GM23338 (cell line): Measurements from ENCODE around the gene RBL2. TPM values are rescaled to one million over a fixed set of nuclear protein-coding genes. Genes with fewer than 3 reads are reported as not detected.

Experiments used
- NANOG ChIP-seq: IDR thresholded peaks from 2 replicates; pipeline ENCODE4 v1.6.1; 2016; ENCODE audit warnings: antibody characterized with exemption, borderline replicate concordance
- POLR2AphosphoS5 ChIP-seq: IDR thresholded peaks from 2 replicates; pipeline ENCODE4 v1.6.1; 2016; ENCODE audit warnings: antibody characterized with exemption, low read depth
- STAT1 ChIP-seq: IDR thresholded peaks from one replicate; pipeline ENCODE4 v1.6.1; 2016; ENCODE audit warnings: antibody characterized with exemption; ENCODE audit not compliant: unreplicated experiment
- ZNF114 ChIP-seq: fragments of 250-450 bp; sonication (Bioruptor Pico); IDR thresholded peaks from 2 replicates; pipeline ENCODE4 v1.5.0; 2020; ENCODE audit warnings: mild to moderate bottlenecking, moderate library complexity
- polyA plus RNA-seq: library from polyadenylated mRNA; unstranded; fragments of >200 nt; fragmentation: Nextera tagmentation; extraction: Ambion mirVana; gene quantifications from 2 replicates; pipeline ENCODE4 v1.2.1, GENCODE V29; 2016
- total RNA-seq: library from RNA; depleted of rRNA; stranded (reverse); fragments of >200 nt; shearing (Covaris generic); gene quantifications from 2 replicates; pipeline ENCODE4 v1.2.3, GENCODE V29; 2014
- TF ChIP-seq, protein P1 (sequence below): fragments of 250-450 bp; sonication (Bioruptor Pico); IDR thresholded peaks from 2 replicates; pipeline ENCODE4 v1.5.0; 2020; ENCODE audit warnings: mild to moderate bottlenecking, moderate library complexity
- TF ChIP-seq, protein P2 (sequence below): IDR thresholded peaks from one replicate; pipeline ENCODE4 v1.6.1; 2018; ENCODE audit warnings: antibody characterized with exemption; ENCODE audit not compliant: unreplicated experiment
- TF ChIP-seq, protein P3 (sequence below): IDR thresholded peaks from 2 replicates; pipeline ENCODE4 v1.6.1; 2016; ENCODE audit warnings: antibody characterized with exemption

The RBL2 gene
- total and polyA plus RNA-seq, 2 experiments from 2014 or later = 15.4 to 43.3 TPM

DNA sequence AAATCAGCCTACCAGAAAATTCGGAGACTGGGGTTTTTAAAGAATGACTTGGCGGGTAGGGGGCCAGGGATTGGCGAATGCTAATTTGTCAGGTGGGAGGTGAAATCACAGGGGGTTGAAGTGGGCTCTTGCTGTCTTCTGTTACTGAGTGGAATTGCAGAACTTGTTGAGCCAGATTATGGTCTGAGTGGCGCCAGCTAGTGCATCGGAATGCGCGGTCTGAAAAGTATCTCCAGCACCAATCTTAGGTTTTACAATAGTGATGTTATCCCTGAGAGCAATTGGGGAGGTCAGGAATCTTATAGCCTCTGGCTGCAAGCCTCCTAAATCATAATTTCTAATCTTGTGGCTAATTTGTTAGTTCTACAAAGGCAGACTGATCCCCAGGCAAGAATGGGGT is 762 bp upstream of the RBL2 start (continued):
- TF ChIP-seq, protein P1, sequence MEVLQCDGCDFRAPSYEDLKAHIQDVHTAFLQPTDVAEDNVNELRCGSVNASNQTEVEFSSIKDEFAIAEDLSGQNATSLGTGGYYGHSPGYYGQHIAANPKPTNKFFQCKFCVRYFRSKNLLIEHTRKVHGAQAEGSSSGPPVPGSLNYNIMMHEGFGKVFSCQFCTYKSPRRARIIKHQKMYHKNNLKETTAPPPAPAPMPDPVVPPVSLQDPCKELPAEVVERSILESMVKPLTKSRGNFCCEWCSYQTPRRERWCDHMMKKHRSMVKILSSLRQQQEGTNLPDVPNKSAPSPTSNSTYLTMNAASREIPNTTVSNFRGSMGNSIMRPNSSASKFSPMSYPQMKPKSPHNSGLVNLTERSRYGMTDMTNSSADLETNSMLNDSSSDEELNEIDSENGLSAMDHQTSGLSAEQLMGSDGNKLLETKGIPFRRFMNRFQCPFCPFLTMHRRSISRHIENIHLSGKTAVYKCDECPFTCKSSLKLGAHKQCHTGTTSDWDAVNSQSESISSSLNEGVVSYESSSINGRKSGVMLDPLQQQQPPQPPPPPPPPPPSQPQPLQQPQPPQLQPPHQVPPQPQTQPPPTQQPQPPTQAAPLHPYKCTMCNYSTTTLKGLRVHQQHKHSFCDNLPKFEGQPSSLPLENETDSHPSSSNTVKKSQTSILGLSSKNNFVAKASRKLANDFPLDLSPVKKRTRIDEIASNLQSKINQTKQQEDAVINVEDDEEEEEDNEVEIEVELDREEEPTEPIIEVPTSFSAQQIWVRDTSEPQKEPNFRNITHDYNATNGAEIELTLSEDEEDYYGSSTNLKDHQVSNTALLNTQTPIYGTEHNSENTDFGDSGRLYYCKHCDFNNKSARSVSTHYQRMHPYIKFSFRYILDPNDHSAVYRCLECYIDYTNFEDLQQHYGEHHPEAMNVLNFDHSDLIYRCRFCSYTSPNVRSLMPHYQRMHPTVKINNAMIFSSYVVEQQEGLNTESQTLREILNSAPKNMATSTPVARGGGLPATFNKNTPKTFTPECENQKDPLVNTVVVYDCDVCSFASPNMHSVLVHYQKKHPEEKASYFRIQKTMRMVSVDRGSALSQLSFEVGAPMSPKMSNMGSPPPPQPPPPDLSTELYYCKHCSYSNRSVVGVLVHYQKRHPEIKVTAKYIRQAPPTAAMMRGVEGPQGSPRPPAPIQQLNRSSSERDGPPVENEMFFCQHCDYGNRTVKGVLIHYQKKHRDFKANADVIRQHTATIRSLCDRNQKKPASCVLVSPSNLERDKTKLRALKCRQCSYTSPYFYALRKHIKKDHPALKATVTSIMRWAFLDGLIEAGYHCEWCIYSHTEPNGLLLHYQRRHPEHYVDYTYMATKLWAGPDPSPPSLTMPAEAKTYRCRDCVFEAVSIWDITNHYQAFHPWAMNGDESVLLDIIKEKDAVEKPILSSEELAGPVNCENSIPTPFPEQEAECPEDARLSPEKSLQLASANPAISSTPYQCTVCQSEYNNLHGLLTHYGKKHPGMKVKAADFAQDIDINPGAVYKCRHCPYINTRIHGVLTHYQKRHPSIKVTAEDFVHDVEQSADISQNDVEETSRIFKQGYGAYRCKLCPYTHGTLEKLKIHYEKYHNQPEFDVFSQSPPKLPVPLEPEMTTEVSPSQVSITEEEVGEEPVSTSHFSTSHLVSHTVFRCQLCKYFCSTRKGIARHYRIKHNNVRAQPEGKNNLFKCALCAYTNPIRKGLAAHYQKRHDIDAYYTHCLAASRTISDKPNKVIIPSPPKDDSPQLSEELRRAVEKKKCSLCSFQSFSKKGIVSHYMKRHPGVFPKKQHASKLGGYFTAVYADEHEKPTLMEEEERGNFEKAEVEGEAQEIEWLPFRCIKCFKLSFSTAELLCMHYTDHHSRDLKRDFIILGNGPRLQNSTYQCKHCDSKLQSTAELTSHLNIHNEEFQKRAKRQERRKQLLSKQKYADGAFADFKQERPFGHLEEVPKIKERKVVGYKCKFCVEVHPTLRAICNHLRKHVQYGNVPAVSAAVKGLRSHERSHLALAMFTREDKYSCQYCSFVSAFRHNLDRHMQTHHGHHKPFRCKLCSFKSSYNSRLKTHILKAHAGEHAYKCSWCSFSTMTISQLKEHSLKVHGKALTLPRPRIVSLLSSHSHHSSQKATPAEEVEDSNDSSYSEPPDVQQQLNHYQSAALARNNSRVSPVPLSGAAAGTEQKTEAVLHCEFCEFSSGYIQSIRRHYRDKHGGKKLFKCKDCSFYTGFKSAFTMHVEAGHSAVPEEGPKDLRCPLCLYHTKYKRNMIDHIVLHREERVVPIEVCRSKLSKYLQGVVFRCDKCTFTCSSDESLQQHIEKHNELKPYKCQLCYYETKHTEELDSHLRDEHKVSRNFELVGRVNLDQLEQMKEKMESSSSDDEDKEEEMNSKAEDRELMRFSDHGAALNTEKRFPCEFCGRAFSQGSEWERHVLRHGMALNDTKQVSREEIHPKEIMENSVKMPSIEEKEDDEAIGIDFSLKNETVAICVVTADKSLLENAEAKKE (CRISPR knock-in tag) = no peak
- no peak for TF ChIP-seq POLR2AphosphoS5
- TF ChIP-seq, protein P2, sequence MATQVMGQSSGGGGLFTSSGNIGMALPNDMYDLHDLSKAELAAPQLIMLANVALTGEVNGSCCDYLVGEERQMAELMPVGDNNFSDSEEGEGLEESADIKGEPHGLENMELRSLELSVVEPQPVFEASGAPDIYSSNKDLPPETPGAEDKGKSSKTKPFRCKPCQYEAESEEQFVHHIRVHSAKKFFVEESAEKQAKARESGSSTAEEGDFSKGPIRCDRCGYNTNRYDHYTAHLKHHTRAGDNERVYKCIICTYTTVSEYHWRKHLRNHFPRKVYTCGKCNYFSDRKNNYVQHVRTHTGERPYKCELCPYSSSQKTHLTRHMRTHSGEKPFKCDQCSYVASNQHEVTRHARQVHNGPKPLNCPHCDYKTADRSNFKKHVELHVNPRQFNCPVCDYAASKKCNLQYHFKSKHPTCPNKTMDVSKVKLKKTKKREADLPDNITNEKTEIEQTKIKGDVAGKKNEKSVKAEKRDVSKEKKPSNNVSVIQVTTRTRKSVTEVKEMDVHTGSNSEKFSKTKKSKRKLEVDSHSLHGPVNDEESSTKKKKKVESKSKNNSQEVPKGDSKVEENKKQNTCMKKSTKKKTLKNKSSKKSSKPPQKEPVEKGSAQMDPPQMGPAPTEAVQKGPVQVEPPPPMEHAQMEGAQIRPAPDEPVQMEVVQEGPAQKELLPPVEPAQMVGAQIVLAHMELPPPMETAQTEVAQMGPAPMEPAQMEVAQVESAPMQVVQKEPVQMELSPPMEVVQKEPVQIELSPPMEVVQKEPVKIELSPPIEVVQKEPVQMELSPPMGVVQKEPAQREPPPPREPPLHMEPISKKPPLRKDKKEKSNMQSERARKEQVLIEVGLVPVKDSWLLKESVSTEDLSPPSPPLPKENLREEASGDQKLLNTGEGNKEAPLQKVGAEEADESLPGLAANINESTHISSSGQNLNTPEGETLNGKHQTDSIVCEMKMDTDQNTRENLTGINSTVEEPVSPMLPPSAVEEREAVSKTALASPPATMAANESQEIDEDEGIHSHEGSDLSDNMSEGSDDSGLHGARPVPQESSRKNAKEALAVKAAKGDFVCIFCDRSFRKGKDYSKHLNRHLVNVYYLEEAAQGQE = no peak
- no peak for TF ChIP-seq ZNF114 (CRISPR knock-in tag)
- TF ChIP-seq STAT1 = no peak
- TF ChIP-seq, protein P3, sequence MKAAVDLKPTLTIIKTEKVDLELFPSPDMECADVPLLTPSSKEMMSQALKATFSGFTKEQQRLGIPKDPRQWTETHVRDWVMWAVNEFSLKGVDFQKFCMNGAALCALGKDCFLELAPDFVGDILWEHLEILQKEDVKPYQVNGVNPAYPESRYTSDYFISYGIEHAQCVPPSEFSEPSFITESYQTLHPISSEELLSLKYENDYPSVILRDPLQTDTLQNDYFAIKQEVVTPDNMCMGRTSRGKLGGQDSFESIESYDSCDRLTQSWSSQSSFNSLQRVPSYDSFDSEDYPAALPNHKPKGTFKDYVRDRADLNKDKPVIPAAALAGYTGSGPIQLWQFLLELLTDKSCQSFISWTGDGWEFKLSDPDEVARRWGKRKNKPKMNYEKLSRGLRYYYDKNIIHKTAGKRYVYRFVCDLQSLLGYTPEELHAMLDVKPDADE = no peak
- TF ChIP-seq NANOG = no peak
